Measurements from ENCODE around the gene IFI16.

DNA sequence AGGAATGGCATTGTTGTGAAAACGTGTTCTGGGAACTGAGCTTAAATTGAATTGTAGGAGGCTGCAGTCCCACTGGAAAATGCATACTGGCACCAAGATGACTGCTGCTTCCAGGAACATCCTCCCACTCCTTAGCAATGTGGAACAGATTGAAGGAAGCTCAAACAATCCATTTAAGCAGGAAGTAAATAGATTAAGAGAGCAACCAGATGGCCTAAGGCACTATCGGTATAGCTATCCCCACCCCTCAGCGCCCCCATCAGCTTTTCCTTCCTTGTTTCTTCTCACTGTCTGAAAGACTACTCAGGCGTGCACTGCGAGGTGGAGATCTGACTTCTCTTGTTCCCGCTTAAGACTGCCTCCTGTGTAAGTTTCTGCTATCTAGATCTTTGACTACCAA, 4.0 kb upstream of the IFI16 start:
- TF ChIP-seq CTCF (IDR thresholded peaks at IDR 0.05) (no peak), ZFX (IDR thresholded peaks at IDR 0.05; ENCODE audit: borderline replicate concordance) (no peak)

Data from 22Rv1 (cell line).